NCI-H82 treated with DMSO at 0.1 percent for 48 hours (cell line): ENCODE measurements around the gene WIPF1.

Source experiments
- DNase-seq: peaks from one replicate; lab custom pipeline; 2025; ENCODE audit not compliant: unreplicated experiment; lab: John Stamatoyannopoulos, UW

Gene WIPF1, protein sequence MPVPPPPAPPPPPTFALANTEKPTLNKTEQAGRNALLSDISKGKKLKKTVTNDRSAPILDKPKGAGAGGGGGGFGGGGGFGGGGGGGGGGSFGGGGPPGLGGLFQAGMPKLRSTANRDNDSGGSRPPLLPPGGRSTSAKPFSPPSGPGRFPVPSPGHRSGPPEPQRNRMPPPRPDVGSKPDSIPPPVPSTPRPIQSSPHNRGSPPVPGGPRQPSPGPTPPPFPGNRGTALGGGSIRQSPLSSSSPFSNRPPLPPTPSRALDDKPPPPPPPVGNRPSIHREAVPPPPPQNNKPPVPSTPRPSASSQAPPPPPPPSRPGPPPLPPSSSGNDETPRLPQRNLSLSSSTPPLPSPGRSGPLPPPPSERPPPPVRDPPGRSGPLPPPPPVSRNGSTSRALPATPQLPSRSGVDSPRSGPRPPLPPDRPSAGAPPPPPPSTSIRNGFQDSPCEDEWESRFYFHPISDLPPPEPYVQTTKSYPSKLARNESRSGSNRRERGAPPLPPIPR

DNA sequence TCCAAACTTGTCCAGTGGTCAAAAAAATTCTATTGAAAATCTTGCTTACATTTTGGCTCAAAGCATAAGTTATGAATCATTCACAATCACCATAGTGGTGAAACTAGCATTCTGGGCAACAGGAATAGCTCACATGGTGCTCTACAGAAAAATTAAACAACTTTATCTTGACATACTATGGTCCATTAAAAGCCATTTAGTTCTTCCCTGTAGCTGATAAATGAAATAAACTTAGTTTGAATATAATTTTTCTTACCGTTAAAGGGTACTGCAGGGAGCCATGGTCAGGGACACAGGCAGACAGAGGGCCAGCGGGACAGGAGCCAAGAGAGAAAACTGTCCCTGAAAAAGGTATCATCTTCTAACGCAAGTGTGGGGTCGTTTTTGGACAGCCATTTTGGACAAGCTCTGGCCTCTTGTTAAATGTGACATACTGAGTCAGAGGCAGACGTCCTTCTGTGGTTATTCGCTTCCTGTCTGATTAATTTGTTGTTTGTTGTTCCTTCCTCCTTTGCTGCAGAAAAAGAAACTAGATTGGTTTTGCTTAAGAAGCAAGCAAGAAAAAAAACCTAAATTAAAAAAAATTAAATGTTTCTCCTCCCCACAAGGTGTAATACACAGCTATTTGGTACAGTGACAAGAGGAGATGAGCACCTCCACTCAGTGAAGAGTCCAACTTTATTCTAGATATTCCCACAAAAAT is at the start of gene WIPF1:
Gene WIPF1, minus strand, starts transcription at position 460 of the 703 bp plus-strand sequence. CDS start 12,231 bp downstream, outside the sequence.
- DNase-seq: no peak

DNA sequence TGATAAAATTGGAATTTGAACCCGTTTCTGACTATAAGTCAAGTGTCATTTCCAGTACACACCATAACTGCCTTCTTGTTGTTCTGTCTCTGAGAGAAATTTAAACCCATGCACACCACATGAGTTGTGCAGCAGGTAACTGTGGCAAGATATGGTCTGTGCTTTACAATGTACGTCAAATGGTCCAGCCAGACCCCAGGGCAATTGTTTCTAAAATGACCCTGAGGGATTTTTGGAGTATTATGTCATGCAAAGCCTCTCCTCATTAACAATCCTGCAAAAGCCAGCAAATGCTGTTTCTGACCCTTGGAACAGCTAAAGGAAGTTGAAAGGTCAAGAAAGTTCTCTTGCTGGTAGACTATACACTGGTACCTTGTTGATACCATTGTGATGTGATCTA is 47.7 kb upstream of the WIPF1 start:
- DNase-seq: no peak

DNA sequence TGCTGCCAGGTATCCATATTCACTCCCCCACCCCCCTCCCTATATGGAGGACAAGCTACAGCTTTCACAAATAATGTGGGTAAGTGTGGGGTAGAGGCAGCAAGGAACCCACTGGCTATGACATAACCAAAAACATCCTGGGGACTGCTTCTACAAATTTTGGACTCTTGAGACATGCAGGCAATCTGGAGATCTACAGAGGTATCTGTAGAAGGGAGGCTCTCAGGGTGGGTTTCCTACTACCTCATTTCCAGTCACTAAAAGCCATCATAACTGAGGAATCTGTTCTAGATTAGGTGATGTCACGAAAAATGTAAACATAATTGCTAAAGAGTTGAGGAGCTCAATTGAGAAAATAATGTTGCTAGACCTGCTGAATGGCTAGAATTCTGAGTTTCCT is 46.8 kb upstream of the WIPF1 start:
- DNase-seq: no peak

DNA sequence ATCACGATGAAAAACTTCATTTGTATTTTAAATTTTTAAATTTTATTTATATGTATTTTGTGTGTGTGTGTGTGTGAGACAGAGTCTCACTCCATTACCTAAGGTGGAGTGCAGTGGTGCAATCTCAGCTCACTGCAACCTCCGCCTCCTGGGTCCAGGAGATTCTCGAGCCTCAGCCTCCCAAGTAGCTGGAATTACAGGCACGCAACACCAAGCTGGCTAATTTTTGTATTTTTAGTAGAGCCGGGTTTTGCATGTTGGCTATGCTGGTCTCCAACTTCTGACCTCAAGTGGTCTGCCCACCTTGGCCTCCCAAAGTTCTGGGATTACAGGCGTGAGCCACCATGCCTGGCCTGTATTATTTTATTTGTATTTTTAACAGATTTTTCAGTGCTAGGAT is 45.8 kb upstream of the WIPF1 start:
- DNase-seq: no peak

DNA sequence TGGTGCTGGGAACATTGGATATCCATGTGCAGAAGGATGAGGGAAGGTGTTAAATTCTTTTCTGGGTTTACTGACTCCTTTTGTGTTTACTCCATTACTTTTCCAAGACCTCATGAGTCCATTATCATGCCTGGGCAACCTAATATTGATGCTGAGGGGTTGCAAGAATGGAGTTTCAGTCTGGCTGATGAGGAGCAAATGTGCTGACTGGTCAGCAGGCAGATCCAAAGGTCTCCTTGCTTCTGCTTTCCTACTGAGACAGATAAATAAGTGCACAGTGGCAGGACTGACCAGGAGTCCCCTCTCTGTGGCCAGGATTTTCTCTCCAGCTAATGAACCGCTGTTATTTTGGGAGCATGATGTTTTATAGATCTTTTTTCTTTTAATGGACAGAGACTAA is 43.6 kb upstream of the WIPF1 start:
- DNase-seq: no peak

DNA sequence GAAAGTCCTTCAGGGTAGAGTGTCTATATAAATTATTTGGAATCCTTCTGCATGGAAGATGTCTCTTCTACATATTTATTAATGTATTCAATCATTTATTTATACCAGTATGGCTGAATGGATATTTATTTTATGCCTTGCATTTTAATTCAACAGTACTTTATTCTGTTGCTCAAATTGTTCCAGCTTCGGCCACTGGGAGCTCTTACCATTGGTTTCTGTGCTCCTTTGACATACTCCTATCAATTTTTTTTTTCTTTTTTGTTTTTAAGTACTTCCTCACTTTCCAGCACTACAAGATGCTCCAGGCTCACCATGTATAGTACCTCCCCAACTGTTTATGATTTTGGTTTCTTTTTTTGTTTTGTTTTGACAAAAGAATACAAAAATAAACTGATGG is 39.4 kb upstream of the WIPF1 start:
- DNase-seq: no peak

DNA sequence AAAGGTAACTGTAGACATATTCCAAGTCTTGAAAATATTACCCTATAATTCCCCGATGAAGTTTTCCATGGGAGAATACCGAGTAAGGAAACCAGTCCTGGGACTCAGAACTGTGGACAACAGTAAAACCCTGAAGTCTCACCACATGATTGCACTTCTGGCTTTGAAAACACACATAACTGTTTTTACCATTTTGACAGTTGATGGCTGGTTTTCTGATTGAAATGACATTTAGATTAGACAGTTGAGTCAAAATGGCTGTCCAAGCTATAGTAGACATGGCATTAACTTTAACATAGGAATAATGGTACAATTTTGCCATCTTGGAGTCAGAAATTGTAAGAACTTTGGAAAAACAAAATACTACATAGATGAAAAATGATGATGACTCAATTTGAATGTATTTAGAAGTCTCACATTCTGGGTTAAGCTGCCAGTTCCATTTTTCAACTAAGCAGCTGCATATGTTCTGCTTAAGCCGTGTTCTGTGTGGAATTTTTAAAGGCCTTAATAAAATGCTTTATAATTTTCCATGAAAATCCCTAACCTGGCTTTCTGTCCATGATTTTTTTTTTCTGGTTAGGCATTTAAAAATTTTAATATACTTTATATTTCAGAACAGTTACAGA is 38.3 kb upstream of the WIPF1 start:
- DNase-seq: no peak

DNA sequence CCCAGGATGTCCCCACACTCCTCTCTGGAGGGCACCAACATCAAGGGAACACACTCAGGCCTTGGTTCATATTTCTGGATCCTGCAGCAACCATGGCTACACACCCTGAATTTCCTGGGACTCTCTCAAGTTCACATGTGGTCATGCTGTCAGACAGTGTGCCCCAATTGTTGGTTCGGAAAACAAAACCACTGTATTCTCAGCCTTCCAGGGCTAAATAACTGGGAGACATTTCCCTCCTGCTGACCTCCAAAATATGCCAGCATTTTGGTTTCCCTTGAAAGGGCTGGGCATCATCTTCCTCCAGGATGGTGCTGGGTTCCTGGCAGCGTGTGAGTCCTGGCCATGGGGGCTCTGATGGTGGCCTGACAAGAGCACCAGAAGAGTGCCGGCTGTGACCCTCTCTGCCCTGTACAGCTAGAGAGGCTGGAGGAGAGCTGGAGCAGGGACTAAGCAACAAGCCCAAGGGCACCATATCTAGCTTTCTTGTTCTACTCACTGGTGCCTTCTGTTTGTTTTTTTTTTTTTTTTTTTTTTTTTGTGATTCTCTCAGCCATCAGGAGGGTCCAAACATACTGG is 37.5 kb upstream of the WIPF1 start:
- DNase-seq: no peak

DNA sequence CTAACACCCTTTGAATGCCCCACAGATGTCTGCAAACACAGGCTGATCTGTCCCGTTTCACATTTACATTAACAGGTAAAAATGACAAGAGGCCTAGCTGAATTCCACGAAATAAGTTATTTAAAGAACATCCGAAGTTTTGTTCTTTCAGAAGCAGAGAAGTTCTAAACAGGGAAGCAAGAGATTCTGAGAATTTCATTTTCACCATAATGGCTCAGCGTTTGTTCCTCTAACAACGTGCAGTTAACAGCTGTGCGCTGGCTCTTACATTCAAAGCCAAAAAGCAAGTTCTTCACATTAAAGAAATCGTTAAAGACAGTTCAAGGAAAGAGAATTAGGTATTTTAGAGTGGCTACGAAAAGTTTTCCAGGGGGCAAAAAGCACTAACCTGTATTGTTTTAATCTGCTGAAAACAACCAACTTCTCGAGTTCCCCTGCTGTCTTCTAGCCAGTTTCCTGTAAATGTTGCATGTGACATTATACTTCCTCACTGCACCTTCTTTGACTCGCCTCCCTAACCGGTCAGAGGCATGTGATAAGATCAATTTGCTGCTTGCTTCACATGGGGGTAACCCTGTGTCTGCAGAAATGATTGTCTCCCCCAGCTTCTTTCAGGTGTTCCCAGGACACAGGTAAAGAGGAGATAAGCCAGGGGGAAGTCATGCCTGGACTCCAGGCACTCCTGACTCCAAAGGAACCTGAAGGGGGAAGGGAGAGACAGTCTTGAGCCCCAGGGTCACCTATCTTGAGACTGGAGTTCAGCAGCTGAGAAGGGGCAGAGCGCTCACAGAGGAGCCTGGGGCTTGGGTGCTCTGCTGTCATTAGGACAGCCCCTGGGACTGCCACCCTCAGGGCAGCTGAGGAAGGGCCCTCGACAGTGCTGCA is 36.8 kb upstream of the WIPF1 start:
- DNase-seq: no peak

DNA sequence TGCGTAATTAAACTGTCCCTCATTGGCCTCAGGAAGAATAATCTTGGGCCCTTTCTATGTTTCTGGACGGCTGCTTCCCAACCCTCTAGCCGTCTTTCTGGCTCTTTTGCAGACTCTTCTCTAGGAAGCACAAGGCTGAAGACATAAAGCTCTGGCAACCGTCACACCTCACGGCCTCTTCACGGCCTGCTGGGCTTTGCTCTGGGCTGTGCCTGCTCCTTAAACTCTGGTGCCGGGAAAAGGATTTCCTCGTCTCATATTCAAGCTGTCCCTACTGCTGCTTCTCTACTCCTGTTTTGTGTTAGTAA is 36.0 kb upstream of the WIPF1 start:
- DNase-seq: no peak

DNA sequence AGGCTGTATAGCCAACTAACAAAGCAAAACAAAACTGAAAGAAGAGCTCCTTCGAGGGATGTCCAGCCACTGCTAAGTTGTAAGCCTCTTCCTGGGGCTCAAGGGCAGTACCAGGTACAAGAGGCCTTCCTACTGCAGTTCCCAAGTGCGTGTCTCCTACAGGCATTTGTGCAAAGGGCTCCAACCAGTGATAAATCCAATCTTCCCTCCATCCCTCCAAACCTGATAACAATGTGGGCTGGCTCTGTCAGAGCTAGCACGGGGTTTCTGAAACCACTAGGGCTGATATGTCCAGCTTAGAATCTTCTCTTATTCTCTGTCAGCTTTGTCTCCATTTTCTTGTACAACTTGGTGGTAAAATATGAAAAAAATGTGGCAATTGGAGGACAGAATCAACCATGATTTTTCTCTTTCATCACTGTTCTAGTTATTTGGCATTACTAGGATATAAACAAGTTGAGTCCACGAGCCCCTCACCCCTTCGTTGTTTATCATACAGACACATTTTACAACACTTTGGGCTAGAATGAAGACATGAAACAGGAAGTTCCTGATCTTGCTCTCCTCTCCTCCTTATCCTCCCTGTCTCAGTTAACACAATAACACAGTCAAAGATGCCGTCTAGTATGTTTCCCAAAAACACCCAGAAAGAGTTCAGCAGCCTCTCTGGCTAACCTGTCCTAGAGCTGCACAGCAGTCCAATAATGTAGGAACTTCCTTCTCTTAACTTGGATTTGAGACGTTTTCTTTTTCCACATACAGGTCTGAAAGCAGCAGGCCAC is 35.4 kb upstream of the WIPF1 start:
- DNase-seq: no peak

DNA sequence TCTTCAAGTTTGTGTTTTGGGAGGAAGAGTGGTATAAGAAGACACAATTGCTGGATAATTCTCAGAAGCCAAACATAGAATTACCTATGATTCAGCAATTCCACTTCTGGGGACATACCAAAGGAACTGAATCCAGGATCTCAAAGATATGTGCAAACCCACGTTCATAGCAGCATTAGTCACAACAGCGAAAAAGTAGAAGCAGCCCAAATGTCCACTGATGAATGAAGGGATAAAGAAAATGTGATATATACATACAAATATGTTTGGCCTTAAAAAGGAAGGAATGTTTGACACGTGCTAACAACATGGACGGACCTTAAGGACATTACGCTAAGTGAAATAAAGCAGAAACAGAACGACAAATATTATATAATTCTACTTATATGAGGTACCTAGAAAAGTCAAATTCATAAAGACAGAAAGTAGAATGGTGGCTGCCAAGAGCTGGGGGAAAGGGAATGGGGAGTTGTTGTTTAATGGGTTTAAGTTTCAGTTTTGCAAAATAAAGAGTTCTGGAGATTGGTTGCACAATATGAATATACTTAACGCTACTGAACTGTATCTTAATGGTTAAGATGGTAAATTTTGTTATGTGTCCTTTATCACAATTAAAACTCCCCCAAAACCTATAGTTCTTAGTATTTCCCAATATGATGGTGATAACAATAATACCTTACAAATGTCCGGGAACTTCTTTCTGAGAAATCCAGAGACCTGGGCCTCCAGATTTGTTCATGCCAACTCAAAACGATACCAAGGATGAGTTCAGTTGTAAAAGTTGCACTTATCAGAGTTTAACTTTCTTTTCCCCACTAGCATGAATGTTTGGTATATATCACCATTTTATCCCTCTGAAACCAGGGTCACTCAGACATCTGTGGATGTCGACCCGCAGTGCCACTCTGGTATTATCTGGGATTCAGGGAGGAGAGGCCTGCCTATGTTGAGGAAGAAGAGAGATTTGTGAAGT is 33.7 kb upstream of the WIPF1 start:
- DNase-seq: no peak

DNA sequence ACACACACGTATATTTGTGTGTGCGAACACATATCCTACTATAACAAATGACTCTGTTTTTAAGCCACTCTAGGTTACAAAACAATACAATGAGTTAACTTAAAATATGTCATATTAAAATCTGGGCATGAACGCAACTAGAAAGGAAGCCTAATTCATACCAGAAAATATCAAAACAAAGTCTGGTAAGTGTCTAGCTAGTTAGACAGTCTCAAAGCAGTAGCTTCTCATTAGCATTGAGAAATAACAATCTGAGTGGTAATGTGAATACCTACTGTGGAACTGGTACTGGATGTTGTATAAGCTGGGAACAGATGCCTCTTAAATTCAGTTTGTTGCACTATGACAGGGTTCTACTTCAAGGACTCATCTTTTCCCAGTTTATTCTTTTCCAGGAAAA is 32.5 kb upstream of the WIPF1 start:
- DNase-seq: no peak

DNA sequence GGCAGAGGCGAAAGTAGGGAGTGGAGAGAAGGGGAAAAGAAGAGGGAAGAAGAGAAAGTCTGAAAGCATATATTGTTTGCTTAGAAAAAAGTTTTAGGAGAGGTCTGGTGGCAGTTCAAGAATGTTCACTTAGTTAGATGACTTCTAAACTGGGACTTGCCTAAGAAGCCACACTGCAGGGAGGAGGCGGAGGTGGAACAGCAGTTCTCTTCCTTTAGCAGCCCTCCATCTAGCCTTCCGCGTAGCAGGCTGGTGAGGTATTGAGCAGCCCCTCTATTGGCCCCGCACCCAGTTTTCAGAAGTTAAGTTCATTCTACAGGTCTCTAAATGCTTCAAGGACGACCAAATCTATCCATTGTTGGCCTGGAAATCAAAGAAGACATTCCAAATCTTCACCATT is 31.9 kb upstream of the WIPF1 start:
- no peak for DNase-seq

DNA sequence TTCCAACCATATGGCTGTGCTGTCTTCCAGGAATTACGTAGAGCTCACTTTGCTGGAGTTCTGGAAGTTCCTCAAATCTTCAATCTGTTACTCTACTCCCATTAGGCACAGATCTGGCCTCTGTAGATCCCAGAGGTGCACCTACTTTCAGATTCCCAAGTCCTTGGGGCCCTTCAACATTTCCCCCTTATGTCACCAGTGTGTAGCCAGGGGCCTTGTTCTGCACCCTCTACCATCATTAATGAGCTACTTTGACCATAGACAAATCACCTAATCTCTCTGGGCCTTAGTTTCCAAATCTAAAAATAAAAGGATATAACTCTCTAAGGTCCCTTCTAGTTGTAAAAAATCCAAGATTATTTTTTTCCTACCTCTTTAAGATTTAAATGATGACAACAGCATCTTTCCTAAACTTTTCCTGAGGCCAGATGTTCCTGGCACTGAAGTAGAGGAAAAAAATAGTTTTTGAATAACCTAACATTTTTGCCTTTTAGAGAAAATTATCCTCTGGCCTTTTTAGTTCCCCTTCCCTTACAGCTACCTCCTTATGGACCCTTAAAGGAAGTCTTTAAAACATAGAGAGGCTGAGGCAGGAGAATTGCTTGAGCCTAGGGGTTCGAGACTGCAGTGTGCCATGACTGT is 31.0 kb upstream of the WIPF1 start:
- DNase-seq: no peak

DNA sequence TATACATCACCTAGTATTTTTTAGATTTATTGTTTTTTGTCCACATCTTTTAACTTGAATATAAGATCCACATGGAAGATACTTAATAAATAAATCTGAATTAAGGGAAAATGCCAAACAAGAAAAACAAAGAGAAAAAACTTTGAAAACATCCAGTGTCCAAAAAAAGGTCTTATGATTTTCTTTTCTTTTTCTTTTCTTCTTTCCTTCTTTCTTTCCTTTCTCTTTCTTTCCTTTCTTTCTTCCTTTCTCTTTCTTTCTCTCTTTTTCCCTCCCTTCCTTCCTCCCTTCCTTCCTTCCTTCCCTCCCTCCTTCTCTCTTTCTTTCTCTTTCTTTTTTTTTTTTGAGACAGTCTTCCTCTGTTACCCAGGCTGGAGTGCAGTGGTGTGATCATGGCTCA is 29.6 kb upstream of the WIPF1 start:
- no peak for DNase-seq

DNA sequence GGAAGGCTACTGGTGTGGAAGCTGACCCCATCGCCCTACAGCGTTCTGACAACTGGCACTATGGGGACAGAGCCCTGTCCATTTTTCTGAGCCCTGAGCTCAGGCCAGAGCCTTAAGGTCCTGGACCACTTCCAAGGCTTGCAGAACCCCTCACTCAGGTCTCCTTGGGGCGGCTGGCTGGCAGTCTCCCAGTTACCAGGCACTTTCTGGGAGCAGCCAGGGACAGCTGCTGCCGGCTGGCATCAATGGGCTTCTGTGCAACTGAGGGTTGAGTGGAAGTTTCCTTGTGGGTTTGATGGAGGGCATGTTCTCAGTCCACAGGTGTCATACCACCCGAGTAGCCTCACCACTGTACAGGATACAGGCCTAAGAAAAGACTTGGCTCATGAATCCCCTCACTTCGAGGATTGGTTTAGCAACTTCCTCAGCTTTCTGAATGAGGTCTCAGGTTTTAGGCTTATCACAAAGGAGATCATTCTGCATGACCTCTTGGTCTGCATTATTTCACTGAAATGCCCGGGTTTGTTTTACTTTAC is 27.4 kb upstream of the WIPF1 start:
- DNase-seq: no peak

DNA sequence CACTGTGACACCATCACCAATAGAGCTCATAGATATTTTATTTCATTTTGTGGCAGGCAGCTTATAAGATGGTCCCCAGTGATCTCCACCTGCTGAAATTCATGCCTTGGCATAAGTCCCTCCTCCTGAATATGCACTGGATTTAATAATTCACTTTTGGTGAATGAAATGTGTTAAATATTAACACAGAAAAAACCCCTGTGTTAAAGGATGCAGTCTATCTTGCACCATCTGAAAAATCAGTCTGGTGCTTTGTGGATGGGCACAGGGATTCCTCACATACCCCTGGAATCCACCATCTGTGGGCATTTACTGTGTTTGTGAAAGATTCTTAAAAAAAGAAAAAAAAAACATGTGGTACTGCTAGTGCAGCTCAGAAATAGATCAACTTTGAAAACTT is 26.1 kb upstream of the WIPF1 start:
- DNase-seq: no peak
